GM21367 (cell line): ENCODE data around the gene KRTAP1-4.
"Not testable (repeated sequence)": the region's sequence is repeated elsewhere in the genome, so short reads cannot be mapped to it uniquely, and the experiment has no call there.

Source experiments
- ATAC-seq: cut with Tn5 transposase; IDR thresholded peaks from one replicate; pipeline ENCODE4 v1.9.1; 2021; ENCODE audit not compliant: unreplicated experiment

Gene KRTAP1-4, protein sequence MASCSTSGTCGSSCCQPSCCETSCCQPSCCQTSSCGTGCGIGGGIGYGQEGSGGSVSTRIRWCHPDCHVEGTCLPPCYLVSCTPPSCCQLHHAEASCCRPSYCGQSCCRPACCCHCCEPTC

DNA sequence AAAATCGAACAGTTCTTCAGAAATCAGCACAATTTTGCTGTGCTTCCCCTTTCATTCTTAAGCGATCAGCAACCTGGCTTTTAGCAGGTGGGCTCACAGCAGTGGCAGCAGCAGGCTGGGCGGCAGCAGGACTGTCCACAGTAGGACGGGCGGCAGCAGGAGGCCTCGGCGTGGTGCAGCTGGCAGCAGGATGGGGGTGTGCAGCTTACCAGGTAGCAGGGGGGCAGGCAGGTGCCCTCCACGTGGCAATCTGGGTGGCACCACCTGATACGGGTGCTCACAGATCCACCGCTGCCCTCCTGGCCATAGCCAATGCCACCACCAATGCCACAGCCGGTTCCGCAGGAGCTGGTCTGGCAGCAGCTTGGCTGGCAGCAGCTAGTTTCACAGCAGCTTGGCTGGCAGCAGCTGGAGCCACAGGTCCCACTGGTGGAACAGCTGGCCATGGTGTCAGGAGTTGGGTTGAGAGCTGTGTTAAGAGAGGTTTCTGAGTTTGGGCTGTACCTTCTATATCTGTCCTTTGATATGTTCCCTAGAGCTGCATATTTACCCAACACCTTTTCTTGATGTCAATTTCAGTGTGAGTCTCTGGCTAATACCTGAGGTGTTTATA, at the start of gene KRTAP1-4:
Gene KRTAP1-4 (minus strand): TSS at position 563 of the 613 bp plus-strand sequence. CDS start 117 bp downstream, at position 446.
- no peak for ATAC-seq

DNA sequence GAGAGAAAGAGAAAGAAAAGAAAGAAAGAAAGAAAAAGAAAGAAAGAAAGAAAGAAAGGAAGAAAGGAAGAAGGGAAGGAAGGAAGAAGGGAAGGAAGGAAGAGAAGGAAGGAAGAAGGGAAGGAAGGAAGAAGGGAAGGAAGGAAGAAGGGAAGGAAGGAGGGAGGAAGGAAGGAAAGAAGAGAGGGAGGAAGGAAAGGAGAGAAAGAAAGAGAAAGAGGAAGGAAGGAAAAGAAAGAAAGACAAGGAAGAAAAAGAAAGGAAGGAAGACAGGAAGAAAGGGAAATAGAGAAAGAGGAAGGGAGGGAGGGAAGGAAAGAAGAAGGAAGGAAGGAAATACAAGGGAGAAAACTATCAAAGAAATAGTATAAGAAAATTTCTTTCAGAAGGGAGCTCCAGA, 46.8 kb upstream of the KRTAP1-4 start:
- ATAC-seq: no peak

DNA sequence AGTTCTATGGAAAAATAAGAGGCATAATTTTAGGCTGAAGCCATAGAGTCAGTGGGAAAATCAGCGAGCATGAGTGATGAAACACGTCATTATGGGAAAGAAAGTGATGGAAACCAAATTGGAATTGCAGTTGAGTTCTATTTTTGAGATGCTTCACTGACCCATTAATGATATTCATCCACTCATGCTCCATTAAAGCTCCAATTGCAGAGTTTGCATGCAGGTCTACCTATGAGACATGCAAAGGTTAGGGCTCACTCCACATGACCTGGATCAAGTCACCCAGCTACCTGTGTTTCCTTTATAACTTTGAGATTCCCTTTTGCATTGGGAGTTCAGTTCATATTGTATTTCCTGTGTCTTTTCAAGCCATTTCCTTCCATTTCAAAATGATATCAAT, 43.7 kb upstream of the KRTAP1-4 start:
- no peak for ATAC-seq

DNA sequence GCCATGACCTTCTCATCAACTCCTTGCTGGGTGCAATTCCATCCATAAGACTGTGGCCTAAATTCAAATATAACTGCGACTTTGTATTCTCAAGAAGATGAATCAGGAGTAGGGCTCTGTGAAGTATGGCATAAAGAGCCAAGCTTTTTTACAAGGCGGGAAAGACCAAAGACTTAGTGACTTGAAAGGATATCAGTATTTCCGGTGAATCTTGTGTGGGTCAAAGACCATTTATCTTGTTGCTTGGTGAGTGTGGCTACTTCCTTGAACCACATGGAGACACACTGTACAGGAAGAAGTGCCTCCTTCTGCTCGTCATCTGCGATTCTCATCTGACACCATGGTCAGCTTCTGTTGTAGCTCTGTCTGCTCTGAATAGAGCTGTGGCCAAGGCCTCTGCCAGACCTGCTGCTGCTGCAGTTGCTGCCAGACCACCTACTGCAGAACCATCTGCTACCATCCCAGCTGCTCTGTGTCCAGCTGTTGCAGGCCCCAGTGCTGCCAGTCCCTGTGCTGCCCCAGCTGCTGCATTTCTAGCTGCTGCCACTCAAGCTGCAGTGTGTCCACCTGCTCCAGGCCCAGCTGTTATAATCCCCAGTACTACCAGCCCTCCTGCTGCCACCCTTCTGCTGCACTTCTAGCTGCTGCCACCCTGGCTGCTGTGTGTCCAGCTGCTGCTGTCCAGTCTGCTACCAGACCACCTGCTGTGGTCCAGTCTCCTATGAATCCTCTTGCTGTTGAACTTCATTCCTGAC, 41.8 kb upstream of the KRTAP1-4 start:
- no peak for ATAC-seq

DNA sequence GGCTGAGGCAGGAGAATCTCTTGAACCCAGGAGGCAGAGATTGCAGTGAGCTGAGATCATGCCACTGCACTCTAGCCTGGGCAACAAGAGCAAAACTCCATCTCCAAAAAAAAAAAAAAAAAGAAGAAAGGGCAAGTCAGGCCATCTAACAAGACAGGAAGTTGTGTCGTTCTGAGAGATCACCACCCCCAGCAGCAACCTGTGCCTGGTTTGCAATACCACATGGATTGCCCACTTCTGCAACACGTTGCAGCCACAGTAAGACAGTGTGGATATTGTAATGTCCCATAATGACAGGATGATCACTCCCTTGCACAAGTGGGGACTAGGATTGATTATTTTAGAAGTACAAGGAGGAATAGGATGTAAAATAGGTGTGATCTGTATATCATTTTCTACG, 39.0 kb upstream of the KRTAP1-4 start:
- ATAC-seq: no peak

DNA sequence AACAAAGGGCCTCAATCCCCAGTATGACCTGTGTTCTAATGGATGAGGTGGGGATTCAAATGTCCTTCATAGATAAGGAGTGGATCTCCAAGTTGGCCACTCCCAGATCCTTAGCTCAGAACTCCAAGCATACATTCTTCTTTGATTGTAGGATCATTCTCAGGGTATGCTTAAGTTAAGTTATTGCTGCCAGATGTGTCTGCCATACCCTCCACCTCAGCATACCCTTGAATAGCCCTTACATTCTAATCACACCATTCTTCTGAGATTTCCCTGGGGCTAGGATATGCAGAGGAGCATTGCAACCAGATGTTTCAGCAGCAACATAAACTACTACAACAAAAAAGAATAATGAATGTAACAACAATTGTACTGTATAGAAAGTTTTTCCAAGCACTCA, 37.3 kb upstream of the KRTAP1-4 start:
- no peak for ATAC-seq

DNA sequence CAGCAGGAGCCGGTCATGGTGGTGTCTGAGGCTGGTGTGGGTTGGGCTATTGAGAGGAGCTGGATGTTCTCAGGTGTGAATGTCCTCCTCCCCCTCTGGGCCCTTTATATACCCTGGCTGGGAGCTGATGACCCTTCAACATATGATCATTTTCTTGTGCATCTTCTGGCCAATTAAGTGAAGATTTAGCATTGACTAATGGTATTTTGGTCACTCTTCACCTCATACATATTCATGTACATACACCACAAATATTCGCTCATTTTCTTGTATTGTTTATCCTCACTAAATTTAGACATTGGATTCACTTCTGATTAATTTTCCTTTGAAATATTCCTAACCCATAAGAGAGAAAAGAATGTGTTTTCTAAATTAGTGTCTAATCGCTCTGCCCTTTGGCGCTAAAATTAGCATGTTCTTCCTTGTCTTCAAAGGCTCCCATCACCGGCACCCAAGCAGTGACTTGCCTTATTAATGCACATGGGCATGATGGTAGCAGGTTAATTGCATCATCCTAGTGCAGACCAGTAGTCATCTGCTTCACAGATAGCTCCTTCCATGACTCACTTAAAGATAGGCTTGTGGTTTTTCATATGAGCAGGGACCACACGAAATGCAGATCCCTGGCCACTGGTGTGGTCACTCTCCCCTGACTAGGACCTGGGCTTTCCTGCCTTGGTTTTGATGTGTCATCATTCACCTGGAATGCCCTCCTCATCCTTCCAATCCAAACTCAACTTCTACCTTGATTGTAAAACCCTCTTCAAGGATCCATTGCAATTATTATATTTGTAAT, 36.0 kb upstream of the KRTAP1-4 start, which contains the start of gene KRTAP2-4:
Gene KRTAP2-4 (minus strand): TSS at position 51 of the 796 bp plus-strand sequence. CDS start 34 bp downstream, at position 17.
- no peak for ATAC-seq

DNA sequence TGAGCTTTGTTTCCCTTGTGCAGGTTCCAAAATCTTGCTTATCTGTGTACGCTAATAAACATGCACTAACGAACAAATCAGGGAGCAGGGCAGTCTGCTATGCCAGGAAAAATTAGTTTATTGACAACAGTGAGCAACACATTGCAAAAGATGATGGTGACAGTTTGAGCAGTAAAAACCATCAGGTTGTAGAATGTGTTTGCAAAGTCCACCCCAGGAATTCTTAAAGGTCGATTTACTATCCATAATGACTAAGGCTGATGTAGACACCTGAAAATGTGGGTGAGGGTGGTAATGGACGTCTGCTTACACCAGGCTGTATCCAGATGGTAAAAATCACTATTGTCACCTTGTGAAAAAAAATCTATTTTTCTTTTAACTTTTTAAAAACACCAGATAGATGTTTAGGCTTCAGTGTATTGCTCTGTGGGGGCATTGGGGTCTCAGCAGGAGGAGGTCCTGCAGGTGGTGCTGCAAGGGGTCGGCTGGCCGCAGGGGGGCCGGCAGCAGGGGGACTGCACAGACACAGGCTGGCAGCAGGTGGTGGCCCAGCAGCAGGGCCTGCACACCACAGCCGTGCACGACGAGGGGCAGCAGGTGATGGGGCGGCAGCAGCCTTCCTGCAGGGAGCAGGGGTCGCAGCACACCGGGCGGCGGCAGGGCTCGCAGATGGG, 35.2 kb upstream of the KRTAP1-4 start:
- ATAC-seq: not testable (repeated sequence)

DNA sequence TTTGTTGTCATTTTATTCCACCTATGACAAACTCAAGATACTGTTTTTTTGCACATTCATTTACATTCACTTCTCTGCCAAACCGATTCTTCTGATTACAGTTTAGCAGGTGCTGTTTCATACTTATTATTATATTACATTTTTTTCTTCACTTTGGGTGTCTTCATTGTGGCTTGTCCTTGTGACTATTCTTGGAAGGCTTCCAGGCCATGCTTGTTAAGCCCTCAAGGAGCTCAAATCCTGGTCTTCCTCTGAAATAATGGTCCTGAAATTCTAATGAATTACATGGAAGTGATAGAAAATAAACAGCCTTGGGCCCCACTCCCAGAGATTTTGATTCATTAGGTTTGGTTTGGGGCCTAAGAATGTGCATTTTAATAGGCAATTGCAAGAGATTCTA, 34.3 kb upstream of the KRTAP1-4 start:
- ATAC-seq: no peak

DNA sequence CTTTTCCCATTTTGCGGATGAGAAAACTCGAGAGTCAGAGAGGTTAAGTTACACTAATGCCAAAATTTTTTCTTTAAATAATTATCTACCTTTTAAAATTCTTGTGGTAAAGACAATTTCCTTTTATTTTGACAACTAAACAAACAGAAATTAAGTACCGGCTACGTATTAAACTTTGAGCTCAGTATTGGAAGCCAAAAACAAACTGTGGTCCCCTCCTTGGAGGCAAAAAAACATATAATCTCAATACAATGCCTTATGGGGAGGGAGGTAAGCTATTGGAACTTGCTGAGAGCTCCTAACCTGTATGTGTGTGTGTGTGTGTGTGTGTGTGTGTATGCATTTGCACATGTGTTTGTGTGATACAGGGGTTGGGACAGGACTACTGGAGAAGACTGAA, 33.5 kb upstream of the KRTAP1-4 start:
- no peak for ATAC-seq

DNA sequence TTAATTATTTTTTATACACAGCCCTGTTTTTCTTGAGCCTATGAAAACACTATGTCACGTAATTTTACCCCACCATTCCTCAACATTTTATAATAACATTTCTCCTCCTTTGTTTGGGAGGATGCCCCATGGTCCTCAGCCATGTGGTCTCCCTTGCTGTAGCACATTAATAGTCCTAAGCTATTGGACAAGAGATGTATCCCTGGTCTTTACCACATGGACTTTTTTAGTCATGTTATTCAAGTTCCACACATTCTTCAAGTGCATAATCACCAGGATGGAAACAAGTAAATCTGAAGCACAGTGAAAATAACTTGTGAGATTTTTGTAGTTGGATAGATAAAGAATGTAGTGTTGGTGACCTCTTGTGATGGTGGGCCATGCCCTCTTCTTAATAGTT, 32.0 kb upstream of the KRTAP1-4 start:
- no peak for ATAC-seq

DNA sequence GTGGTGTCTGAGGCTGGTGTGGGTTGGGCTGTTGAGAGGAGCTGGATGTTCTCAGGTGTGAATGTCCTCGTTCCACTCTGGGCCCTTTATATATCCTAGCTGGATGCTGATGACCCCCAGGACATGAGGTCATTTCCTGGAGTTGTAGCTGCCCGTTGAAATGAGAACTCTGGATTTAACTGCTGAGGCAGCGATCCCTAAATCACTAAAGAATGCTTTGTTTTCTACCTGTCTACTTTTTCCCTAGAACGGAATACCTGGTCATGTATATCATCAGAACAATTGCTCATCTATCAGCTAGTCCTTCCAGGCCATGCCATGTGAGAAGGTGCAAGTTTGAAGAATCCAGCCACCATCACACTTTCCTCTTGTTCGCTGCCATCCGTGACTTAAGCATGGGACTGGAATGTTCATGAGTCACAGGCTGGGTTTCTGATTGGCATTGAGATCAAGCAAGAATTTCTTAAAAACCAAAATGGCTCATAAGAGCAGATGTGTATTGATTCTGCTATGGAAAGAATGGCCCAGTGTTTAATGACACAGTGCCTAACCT, 30.1 kb upstream of the KRTAP1-4 start, which contains the start of gene KRTAP2-3:
Gene KRTAP2-3 (minus strand): TSS at position 63 of the 553 bp plus-strand sequence. CDS start 64 bp downstream, outside the sequence.
- no peak for ATAC-seq

DNA sequence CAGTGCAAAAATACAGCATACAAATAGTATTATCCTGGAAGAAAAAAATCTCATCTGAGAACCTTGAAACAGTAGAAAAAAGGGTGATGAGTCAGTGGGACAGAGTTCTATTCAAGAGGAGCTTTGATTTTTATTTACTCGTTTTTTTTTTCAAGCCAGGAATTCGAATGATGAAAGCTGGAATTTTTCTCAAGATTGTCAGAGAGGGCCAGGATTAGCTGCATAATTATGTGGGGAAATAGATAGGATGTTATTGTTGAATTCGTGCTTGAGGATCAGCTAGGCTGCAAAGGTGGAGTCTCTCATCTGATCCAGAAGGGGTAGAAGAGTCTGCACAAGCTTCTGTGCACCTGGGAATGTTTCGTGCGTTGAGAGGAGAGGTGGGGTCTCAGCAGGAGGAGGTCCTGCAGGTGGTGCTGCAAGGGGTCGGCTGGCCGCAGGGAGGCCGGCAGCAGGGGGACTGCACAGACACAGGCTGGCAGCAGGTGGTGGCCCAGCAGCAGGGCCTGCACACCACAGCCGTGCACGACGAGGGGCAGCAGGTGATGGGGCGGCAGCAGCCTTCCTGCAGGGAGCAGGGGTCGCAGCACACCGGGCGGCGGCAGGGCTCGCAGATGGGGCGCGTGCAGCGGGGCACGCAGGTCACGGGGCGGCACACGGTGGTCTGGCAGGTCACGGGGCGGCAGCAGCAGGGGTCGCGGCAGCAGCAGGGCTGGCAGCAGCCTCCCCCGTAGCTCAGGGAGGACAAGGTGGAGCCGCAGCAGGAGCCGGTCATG, 29.5 kb upstream of the KRTAP1-4 start:
- ATAC-seq: not testable (repeated sequence)

DNA sequence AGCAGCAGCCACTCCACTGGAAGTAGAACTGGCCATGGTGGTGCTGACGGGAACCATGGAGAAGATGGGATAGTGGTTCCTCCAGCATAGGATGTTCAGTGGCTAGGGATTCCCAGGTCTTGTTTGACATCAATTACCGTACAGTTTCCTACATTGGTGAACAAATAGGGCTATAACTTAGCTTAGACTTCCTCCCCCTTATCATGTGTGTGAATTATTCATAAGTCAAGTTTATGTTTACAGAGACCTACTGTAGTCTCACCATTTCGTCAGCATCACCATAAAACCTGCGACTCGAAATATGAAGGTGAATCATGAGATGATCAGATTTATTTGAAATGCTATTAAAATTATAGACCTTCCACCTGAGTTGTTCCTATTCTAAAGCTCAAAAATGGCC, 28.7 kb upstream of the KRTAP1-4 start:
- no peak for ATAC-seq

DNA sequence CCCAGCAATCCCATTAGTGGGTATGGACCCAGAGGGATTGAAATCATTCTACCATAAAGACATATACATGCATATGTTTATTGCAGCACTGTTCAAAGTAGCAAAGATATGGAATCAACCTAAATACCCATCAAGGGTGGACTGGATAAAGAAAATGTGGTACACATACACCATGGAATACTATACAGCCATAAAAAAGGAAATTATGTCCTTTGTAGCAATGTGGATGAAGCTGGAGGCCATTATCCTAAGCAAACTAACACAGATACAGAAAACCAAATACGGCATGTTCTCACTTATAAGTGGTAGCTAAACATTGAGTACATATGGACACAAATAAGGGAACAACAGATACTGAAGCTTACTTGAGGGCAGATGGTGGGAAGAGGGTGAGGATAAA, 27.6 kb upstream of the KRTAP1-4 start:
- no peak for ATAC-seq

DNA sequence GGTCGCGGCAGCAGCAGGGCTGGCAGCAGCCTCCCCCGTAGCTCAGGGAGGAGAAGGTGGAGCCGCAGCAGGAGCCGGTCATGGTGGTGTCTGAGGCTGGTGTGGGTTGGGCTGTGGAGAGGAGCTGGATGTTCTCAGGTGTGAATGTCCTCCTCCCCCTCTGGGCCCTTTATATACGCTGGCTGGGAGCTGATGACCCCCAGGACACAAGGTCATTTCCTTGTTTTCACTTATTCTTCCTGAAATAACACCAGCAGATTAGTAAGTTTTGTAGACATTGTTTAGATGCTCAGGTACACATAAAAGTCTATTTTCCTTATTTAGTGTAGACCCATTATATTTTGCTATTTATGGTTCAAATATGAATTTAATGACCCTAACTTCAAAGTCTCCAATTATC, 25.1 kb upstream of the KRTAP1-4 start, which contains the start of gene KRTAP2-2:
Gene KRTAP2-2 (minus strand): TSS at position 101 of the 400 bp plus-strand sequence. CDS start 19 bp downstream, at position 82.
- not testable (repeated sequence) for ATAC-seq

DNA sequence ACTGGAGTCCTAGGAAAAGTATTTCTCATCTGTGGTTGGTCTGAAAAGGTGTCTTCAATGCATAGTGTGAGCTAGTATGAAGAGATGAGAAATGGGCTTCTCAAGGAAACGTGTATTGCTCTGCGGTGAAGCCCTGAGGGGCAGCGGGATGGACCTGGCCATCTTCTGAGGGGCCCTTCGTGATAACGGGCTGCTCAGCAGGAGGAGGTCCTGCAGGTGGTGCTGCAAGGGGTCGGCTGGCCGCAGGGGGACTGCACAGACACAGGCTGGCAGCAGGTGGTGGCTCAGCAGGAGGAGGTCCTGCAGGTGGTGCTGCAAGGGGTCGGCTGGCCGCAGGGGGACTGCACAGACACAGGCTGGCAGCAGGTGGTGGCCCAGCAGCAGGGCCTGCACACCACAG, 24.6 kb upstream of the KRTAP1-4 start:
- not testable (repeated sequence) for ATAC-seq

DNA sequence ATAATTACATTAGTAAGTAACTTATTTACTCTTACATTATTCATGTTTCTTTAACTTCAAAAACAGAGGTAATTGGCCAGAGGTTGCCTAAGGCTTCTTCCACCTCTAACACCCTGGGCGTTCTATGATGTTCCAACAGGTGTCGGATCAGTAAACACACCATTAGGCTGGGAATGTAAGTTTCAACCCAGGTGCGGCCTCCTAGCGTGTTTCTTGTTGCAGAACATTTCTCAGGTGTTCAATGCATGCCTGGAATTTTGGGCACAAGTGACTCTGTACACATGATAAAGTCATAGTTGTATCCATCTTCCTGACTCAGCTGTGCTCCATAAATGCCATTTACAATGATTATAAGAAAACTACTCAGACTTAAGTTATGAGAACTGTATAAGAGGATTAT, 24.0 kb upstream of the KRTAP1-4 start:
- no peak for ATAC-seq

DNA sequence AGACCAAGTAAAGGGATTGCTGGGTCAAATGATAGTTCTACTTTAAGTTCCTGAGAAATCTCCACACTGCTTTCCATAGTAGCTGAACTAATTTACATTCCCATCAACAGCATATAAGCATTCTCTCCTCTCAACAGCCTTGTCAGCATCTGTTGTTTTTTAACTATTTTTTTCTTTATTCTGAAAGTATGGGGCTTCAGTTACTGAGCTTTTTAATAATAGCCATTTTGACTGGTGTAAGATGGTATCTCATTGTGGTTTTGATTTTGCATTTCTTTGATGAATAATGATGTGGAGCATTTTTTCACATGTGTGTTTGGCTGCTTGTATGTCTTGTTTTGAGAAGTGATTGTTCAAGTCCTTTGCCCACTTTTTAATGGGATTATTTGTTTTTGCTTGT, 22.6 kb upstream of the KRTAP1-4 start:
- no peak for ATAC-seq

DNA sequence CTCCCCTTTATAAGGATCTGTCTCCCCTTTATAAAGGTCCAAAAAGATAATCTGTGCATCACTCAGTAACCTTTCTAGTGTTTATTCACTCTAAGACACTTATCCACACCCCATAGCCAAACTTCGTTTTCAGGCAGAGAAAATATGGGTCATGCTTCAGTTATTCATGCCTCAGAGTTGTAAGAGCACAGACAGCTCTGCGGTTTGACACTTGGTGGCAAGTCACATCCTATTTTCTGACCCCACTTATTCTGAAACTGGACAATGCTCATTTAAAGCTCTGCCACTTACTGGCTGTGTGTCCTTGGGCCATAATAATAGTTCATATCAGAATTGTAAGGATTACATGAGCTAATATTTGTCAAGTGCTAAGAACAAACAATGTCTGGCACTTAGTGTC, 19.1 kb upstream of the KRTAP1-4 start:
- no peak for ATAC-seq
